ENCODE data around the gene LDLRAD4. TPM values are rescaled to one million over a fixed set of nuclear protein-coding genes. Genes with fewer than 3 reads are reported as not detected.

LDLRAD4 gene
- total and polyA plus RNA-seq, 2 experiments from 2014 or later: 0.73 to 1.9 TPM

- Histone ChIP-seq H3K9me2 (ENCODE audit: insufficient read depth) (no peaks in the 10 kb centered on the region), H4K20me1 (replicated peaks; ENCODE audit: insufficient read depth) (no peaks in the 10 kb centered on the region), H3F3A (replicated peaks; ENCODE audit: low read depth) (0 out of 2 replicates have a peak, but pooled peaks cover 3% of the 10 kb centered on the region), H2AFZ (no peak overlapping the region), H3K27ac (ENCODE audit: low read depth) (no peak overlapping the region), H3K4me3 (no peak overlapping the region), H3K4me2 (no peak overlapping the region), H3K36me3 (ENCODE audit: insufficient read depth) (no peaks in the 10 kb centered on the region), H3K4me1 (ENCODE audit: insufficient read depth) (peaks cover 13% of the 10 kb centered on the region; the same call in 1 of the 2 replicates), H3K27me3 (ENCODE audit: insufficient read depth) (no peaks in the 10 kb centered on the region), H3K79me2 (replicated peaks; ENCODE audit: insufficient read depth) (no peaks in the 10 kb centered on the region)
- no peak for ATAC-seq
- no peaks in the 10 kb centered on the region; the same call in 2 of the 3 replicates for H3K36me3 Mint-ChIP-seq (ENCODE audit: low read depth)
- DNase-seq (ENCODE audit: low spot score): no peak
- TF ChIP-seq NANOG (IDR thresholded peaks at IDR 0.05; ENCODE audit: borderline replicate concordance) (no peak), CREB1 (CRISPR knock-in tag; IDR thresholded peaks at IDR 0.05; ENCODE audit: low read depth) (no peak), ZNF331 (CRISPR knock-in tag; IDR thresholded peaks at IDR 0.05; ENCODE audit: low read depth) (no peak), EZH2 (IDR thresholded peaks at IDR 0.05; ENCODE audit: low read depth, unreplicated experiment) (no peak), JUNB (IDR thresholded peaks at IDR 0.05; ENCODE audit: unreplicated experiment) (no peak), ZNF114 (CRISPR knock-in tag; IDR thresholded peaks at IDR 0.05) (no peak), STAT1 (IDR thresholded peaks at IDR 0.05; ENCODE audit: unreplicated experiment) (no peak), EZH2phosphoT487 (IDR thresholded peaks at IDR 0.05; ENCODE audit: unreplicated experiment) (no peak), CTCF (conservative IDR thresholded peaks at IDR 0.05; ENCODE audit: low read depth in 2 of 2) (no peak), POLR2AphosphoS5 (IDR thresholded peaks at IDR 0.05; ENCODE audit: low read depth) (no peak), ETS1 (IDR thresholded peaks at IDR 0.05) (no peak)
- TF ChIP-seq, protein P1, sequence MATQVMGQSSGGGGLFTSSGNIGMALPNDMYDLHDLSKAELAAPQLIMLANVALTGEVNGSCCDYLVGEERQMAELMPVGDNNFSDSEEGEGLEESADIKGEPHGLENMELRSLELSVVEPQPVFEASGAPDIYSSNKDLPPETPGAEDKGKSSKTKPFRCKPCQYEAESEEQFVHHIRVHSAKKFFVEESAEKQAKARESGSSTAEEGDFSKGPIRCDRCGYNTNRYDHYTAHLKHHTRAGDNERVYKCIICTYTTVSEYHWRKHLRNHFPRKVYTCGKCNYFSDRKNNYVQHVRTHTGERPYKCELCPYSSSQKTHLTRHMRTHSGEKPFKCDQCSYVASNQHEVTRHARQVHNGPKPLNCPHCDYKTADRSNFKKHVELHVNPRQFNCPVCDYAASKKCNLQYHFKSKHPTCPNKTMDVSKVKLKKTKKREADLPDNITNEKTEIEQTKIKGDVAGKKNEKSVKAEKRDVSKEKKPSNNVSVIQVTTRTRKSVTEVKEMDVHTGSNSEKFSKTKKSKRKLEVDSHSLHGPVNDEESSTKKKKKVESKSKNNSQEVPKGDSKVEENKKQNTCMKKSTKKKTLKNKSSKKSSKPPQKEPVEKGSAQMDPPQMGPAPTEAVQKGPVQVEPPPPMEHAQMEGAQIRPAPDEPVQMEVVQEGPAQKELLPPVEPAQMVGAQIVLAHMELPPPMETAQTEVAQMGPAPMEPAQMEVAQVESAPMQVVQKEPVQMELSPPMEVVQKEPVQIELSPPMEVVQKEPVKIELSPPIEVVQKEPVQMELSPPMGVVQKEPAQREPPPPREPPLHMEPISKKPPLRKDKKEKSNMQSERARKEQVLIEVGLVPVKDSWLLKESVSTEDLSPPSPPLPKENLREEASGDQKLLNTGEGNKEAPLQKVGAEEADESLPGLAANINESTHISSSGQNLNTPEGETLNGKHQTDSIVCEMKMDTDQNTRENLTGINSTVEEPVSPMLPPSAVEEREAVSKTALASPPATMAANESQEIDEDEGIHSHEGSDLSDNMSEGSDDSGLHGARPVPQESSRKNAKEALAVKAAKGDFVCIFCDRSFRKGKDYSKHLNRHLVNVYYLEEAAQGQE (IDR thresholded peaks at IDR 0.05; ENCODE audit: unreplicated experiment): no peak
- TF ChIP-seq, protein P2, sequence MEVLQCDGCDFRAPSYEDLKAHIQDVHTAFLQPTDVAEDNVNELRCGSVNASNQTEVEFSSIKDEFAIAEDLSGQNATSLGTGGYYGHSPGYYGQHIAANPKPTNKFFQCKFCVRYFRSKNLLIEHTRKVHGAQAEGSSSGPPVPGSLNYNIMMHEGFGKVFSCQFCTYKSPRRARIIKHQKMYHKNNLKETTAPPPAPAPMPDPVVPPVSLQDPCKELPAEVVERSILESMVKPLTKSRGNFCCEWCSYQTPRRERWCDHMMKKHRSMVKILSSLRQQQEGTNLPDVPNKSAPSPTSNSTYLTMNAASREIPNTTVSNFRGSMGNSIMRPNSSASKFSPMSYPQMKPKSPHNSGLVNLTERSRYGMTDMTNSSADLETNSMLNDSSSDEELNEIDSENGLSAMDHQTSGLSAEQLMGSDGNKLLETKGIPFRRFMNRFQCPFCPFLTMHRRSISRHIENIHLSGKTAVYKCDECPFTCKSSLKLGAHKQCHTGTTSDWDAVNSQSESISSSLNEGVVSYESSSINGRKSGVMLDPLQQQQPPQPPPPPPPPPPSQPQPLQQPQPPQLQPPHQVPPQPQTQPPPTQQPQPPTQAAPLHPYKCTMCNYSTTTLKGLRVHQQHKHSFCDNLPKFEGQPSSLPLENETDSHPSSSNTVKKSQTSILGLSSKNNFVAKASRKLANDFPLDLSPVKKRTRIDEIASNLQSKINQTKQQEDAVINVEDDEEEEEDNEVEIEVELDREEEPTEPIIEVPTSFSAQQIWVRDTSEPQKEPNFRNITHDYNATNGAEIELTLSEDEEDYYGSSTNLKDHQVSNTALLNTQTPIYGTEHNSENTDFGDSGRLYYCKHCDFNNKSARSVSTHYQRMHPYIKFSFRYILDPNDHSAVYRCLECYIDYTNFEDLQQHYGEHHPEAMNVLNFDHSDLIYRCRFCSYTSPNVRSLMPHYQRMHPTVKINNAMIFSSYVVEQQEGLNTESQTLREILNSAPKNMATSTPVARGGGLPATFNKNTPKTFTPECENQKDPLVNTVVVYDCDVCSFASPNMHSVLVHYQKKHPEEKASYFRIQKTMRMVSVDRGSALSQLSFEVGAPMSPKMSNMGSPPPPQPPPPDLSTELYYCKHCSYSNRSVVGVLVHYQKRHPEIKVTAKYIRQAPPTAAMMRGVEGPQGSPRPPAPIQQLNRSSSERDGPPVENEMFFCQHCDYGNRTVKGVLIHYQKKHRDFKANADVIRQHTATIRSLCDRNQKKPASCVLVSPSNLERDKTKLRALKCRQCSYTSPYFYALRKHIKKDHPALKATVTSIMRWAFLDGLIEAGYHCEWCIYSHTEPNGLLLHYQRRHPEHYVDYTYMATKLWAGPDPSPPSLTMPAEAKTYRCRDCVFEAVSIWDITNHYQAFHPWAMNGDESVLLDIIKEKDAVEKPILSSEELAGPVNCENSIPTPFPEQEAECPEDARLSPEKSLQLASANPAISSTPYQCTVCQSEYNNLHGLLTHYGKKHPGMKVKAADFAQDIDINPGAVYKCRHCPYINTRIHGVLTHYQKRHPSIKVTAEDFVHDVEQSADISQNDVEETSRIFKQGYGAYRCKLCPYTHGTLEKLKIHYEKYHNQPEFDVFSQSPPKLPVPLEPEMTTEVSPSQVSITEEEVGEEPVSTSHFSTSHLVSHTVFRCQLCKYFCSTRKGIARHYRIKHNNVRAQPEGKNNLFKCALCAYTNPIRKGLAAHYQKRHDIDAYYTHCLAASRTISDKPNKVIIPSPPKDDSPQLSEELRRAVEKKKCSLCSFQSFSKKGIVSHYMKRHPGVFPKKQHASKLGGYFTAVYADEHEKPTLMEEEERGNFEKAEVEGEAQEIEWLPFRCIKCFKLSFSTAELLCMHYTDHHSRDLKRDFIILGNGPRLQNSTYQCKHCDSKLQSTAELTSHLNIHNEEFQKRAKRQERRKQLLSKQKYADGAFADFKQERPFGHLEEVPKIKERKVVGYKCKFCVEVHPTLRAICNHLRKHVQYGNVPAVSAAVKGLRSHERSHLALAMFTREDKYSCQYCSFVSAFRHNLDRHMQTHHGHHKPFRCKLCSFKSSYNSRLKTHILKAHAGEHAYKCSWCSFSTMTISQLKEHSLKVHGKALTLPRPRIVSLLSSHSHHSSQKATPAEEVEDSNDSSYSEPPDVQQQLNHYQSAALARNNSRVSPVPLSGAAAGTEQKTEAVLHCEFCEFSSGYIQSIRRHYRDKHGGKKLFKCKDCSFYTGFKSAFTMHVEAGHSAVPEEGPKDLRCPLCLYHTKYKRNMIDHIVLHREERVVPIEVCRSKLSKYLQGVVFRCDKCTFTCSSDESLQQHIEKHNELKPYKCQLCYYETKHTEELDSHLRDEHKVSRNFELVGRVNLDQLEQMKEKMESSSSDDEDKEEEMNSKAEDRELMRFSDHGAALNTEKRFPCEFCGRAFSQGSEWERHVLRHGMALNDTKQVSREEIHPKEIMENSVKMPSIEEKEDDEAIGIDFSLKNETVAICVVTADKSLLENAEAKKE (CRISPR knock-in tag; IDR thresholded peaks at IDR 0.05): no peak
- H3K4me3 Mint-ChIP-seq: no peak overlapping the region
- peaks cover 33% of the 10 kb centered on the region for H3K4me1 Mint-ChIP-seq
- no peaks in the 10 kb centered on the region for H3K9me3 Mint-ChIP-seq
- no peak overlapping the region for H3K27ac Mint-ChIP-seq
- H3K27me3 Mint-ChIP-seq (ENCODE audit: insufficient read depth, low read depth, poor library complexity): peaks cover 14% of the 10 kb centered on the region
Observed at GRCh38 chr18:13257361-13257980, 38.9 kb downstream of the LDLRAD4 start.

Measured in GM23338 (cell line).